ENCODE results near the gene LILRB1.

- TF ChIP-seq, protein P1, sequence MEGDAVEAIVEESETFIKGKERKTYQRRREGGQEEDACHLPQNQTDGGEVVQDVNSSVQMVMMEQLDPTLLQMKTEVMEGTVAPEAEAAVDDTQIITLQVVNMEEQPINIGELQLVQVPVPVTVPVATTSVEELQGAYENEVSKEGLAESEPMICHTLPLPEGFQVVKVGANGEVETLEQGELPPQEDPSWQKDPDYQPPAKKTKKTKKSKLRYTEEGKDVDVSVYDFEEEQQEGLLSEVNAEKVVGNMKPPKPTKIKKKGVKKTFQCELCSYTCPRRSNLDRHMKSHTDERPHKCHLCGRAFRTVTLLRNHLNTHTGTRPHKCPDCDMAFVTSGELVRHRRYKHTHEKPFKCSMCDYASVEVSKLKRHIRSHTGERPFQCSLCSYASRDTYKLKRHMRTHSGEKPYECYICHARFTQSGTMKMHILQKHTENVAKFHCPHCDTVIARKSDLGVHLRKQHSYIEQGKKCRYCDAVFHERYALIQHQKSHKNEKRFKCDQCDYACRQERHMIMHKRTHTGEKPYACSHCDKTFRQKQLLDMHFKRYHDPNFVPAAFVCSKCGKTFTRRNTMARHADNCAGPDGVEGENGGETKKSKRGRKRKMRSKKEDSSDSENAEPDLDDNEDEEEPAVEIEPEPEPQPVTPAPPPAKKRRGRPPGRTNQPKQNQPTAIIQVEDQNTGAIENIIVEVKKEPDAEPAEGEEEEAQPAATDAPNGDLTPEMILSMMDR (IDR thresholded peaks at IDR 0.05; ENCODE audit: poor library complexity, severe bottlenecking): no peak
- TF ChIP-seq REST (IDR thresholded peaks at IDR 0.05; ENCODE audit: borderline replicate concordance) (no peak), POLR2AphosphoS5 (IDR thresholded peaks at IDR 0.05) (no peak), EP300 (conservative IDR thresholded peaks at IDR 0.05; ENCODE audit: poor library complexity, severe bottlenecking) (no peak)
Measured at GRCh38 chr19:54673222-54673621, 42.9 kb downstream of the LILRB1 start.

Data from neural cell (in vitro differentiated cells).